Lung (tissue), 12 donors: ENCODE results near the gene NFIB. TPM values are rescaled to one million over a fixed set of nuclear protein-coding genes. Genes with fewer than 3 reads are reported as not detected.

Experiments
- ATAC-seq: fragments of 200-7000 bp; cut with Tn5 transposase; one replicate; pipeline ENCODE4 v1.9.1; 2020; ENCODE audit warnings: moderate number of reproducible peaks; ENCODE audit not compliant: insufficient read depth, low FRiP score
- DNase-seq, 3 donors: peaks; one replicate each; pipeline ENCODE4 v3.0.0-alpha.2; 2013 to 2017
- H3K27ac ChIP-seq, 2 donors: one replicate each; pipeline ENCODE4 v1.5.1; 2013; ENCODE audit warnings: mild to moderate bottlenecking in 2 of 2, moderate library complexity in 2 of 2, control low read depth in 1 of 2, inconsistent platforms in 1 of 2, low read depth in 1 of 2, low read length in 1 of 2
- H3K27me3 ChIP-seq, 3 donors: one replicate each; pipeline ENCODE4 v1.5.1; 2013; ENCODE audit warnings: low read length in 2 of 3; ENCODE audit not compliant: control insufficient read depth in 3 of 3, insufficient read depth in 3 of 3
- H3K36me3 ChIP-seq, 4 donors: one replicate each; pipeline ENCODE4 v1.5.1; 2013; ENCODE audit warnings: low read length in 4 of 4, mild to moderate bottlenecking in 1 of 4, moderate library complexity in 1 of 4; ENCODE audit not compliant: control insufficient read depth in 4 of 4, insufficient read depth in 4 of 4
- H3K4me1 ChIP-seq, 5 donors: one replicate each; pipeline ENCODE4 v1.5.1; 2013; ENCODE audit warnings: low read length in 5 of 5, mild to moderate bottlenecking in 2 of 5, moderate library complexity in 1 of 5; ENCODE audit not compliant: control insufficient read depth in 5 of 5, insufficient read depth in 5 of 5
- H3K4me3 ChIP-seq: one replicate; pipeline ENCODE4 v1.5.1; 2013; ENCODE audit warnings: mild to moderate bottlenecking, control low read depth, moderate library complexity
- H3K9ac ChIP-seq, 2 donors: one replicate each; pipeline ENCODE4 v1.5.1; 2013; ENCODE audit warnings: low read length in 2 of 2, control low read depth in 1 of 2; ENCODE audit not compliant: insufficient read depth in 1 of 2
- H3K9me3 ChIP-seq, 4 donors: one replicate each; pipeline ENCODE4 v1.5.1; 2013; ENCODE audit warnings: low read length in 3 of 4, mild to moderate bottlenecking in 1 of 4, moderate library complexity in 1 of 4; ENCODE audit not compliant: control insufficient read depth in 4 of 4, insufficient read depth in 3 of 4
- CTCF ChIP-seq: IDR thresholded peaks from 2 replicates; pipeline ENCODE4 v1.5.1; 2012; ENCODE audit warnings: mild to moderate bottlenecking; ENCODE audit errors: control extremely low read depth, extremely low read depth
- WGBS, 2 donors: extraction: QIAGEN DNeasy Blood & Tissue Kit; methylation state at CpG; one replicate each; pipeline ENCODE4 v1.1.7; 2013; 5-methylcytosine and 5-hydroxymethylcytosine counted together
- polyA plus RNA-seq, 2 donors: library from polyadenylated mRNA; stranded (reverse); fragments of 200-250 nt; gene quantifications; one replicate each; pipeline ENCODE4 v1.2.1, GENCODE V29; 2013
- total RNA-seq, 2 donors: library from RNA; depleted of rRNA in 1 of 2; stranded (reverse); fragments of >200 nt in 1 of 2; gene quantifications; one replicate each; pipeline ENCODE4 v1.2.1, GENCODE V29; 2014 to 2021
- donor health status: control.
- donor health status: control.
- donor health status: Bipolar disorder and iron deficiency.
- donor health status: healthy.
- donor health status: DM: yes; HTN: yes; CAD: no.

NFIB gene
- total and polyA plus RNA-seq, 4 donors: 7.3 to 189 (median 51.0) TPM

GRCh38 chr9:14188538-14188937 lies 125.4 kb downstream of the NFIB start:
- Histone ChIP-seq H3K4me3 (no peak overlapping the region), H3K4me1 (peaks cover 0 to 36% (median 20%) of the 10 kb centered on the region in 5 donors), H3K27me3 (no peaks in the 10 kb centered on the region), H3K27ac (no peak overlapping the region), H3K36me3 (no peaks in the 10 kb centered on the region), H3K9me3 (no peaks in the 10 kb centered on the region), H3K9ac (no peak overlapping the region)
- TF ChIP-seq CTCF: no peak
- DNase-seq: no peak
- WGBS, 2 donors: 80 to 88% methylated on average over 3 of the region's 3 CpGs
- ATAC-seq: no peak

- Histone ChIP-seq H3K4me1 (peaks cover 0 to 30% (median 20%) of the 10 kb centered on the region in 5 donors), H3K9me3 (no peaks in the 10 kb centered on the region), H3K27ac (no peak overlapping the region), H3K4me3 (no peak overlapping the region), H3K9ac (peak overlapping the region in 1 of 2 donors; percentile 5), H3K27me3 (no peaks in the 10 kb centered on the region), H3K36me3 (no peaks in the 10 kb centered on the region)
- ATAC-seq: no peak
- no peak for TF ChIP-seq CTCF
- WGBS, 2 donors: 76 to 85% methylated on average over 2 of the region's 2 CpGs
- DNase-seq: no peak
Measured at GRCh38 chr9:14188011-14188410, 125.9 kb downstream of the NFIB start.

GRCh38 chr9:14186096-14186495 lies 127.8 kb downstream of the NFIB start:
- ATAC-seq (no peak), DNase-seq (no peak)
- H3K4me3 ChIP-seq: no peak overlapping the region
- no peaks in the 10 kb centered on the region for H3K9me3 ChIP-seq
- no peaks in the 10 kb centered on the region for H3K27me3 ChIP-seq
- H3K27ac ChIP-seq: no peak overlapping the region
- 93 to 94% methylated on average over 1 of the region's 1 CpG for WGBS, 2 donors
- H3K9ac ChIP-seq: no peak overlapping the region
- no peaks in the 10 kb centered on the region for H3K36me3 ChIP-seq
- no peak for TF ChIP-seq CTCF
- peaks cover 0 to 48% (median 26%) of the 10 kb centered on the region in 5 donors for H3K4me1 ChIP-seq

- no peaks in the 10 kb centered on the region for H3K9me3 ChIP-seq
- peaks cover 0 to 4% (median 0%) of the 10 kb centered on the region in 4 donors for H3K36me3 ChIP-seq
- TF ChIP-seq CTCF: no peak
- peaks cover 0 to 52% (median 33%) of the 10 kb centered on the region in 5 donors for H3K4me1 ChIP-seq
- no peaks in the 10 kb centered on the region for H3K27me3 ChIP-seq
- DNase-seq (no peak), ATAC-seq (no peak)
- H3K27ac ChIP-seq: no peak overlapping the region
- WGBS, 2 donors: 94 to 100% methylated on average over 2 of the region's 2 CpGs
- H3K4me3 ChIP-seq: no peak overlapping the region
- no peak overlapping the region for H3K9ac ChIP-seq
Measured at GRCh38 chr9:14185016-14185415, 128.9 kb downstream of the NFIB start.
